Keratinocyte (primary cell): ENCODE measurements around the gene TBXT. TPM values are rescaled to one million over a fixed set of nuclear protein-coding genes. Genes with fewer than 3 reads are reported as not detected.

Experiments
- DNase-seq: peaks from one replicate; pipeline ENCODE4 v3.0.0-alpha.2; 2011; ENCODE audit warnings: low read depth, missing footprints, low spot score
- FAIRE-seq: peaks from 2 replicates; lab custom pipeline; 2011; peaks lifted over from hg19 to GRCh38; lab: Jason Lieb, UNC
- H2AFZ ChIP-seq: 2 replicates; pipeline ENCODE4 v1.6.0; 2012; ENCODE audit warnings: low read length, control low read depth, inconsistent platforms; ENCODE audit not compliant: control insufficient read depth
- H3K27ac ChIP-seq: 2 replicates; pipeline ENCODE4 v1.5.1; 2011; ENCODE audit warnings: low read length; ENCODE audit not compliant: control insufficient read depth, insufficient read depth
- H3K27me3 ChIP-seq: 3 replicates; pipeline ENCODE4 v1.6.0; 2011; ENCODE audit warnings: low read length; ENCODE audit not compliant: control insufficient read depth, insufficient read depth; ENCODE audit errors: extremely low read depth
- H3K36me3 ChIP-seq, 2 experiments: 2 replicates in 1 of 2; 3 replicates in 1 of 2; pipeline ENCODE4 v1.5.1; 2011; ENCODE audit warnings: low read length in 2 of 2, mild to moderate bottlenecking in 1 of 2; ENCODE audit not compliant: control insufficient read depth in 2 of 2, insufficient read depth in 2 of 2; ENCODE audit errors: extremely low read depth in 1 of 2
- H3K4me1 ChIP-seq: 3 replicates; pipeline ENCODE4 v1.5.1; 2011; ENCODE audit warnings: low read length; ENCODE audit not compliant: control insufficient read depth, insufficient read depth; ENCODE audit errors: extremely low read depth
- H3K4me2 ChIP-seq: 3 replicates; pipeline ENCODE4 v1.6.0; 2011; ENCODE audit warnings: low read depth, low read length; ENCODE audit not compliant: control insufficient read depth, insufficient read depth; ENCODE audit errors: extremely low read depth
- H3K4me3 ChIP-seq, 3 experiments: fragments of 200-600 bp in 1 of 3; sonication (generic) in 1 of 3; 2 replicates in 2 of 3; 3 replicates in 1 of 3; pipeline ENCODE4 v1.5.1; 2011 to 2016; ENCODE audit warnings: low read length in 3 of 3, mild to moderate bottlenecking in 3 of 3, control low read depth in 2 of 3, inconsistent platforms in 1 of 3, low read depth in 1 of 3, mixed read lengths in 1 of 3, mixed run types in 1 of 3, moderate library complexity in 1 of 3; ENCODE audit not compliant: control insufficient read depth in 2 of 3, insufficient read depth in 2 of 3; ENCODE audit errors: extremely low read depth in 1 of 3
- H3K79me2 ChIP-seq: 2 replicates; pipeline ENCODE4 v1.6.0; 2012; ENCODE audit warnings: low read length; ENCODE audit not compliant: control insufficient read depth, insufficient read depth
- H3K9ac ChIP-seq: 3 replicates; pipeline ENCODE4 v1.6.0; 2011; ENCODE audit warnings: low read length; ENCODE audit not compliant: control insufficient read depth, insufficient read depth; ENCODE audit errors: extremely low read depth
- H3K9me1 ChIP-seq: 3 replicates; pipeline ENCODE4 v1.6.0; 2011; ENCODE audit warnings: low read length; ENCODE audit not compliant: control insufficient read depth, insufficient read depth; ENCODE audit errors: extremely low read depth
- H3K9me3 ChIP-seq: 2 replicates; pipeline ENCODE4 v1.5.1; 2012; ENCODE audit warnings: low read depth, low read length; ENCODE audit not compliant: control insufficient read depth
- H4K20me1 ChIP-seq: 3 replicates; pipeline ENCODE4 v1.6.0; 2011; ENCODE audit warnings: low read length; ENCODE audit not compliant: control insufficient read depth, insufficient read depth; ENCODE audit errors: extremely low read depth
- EZH2 ChIP-seq: IDR thresholded peaks from one replicate; pipeline ENCODE4 v1.6.1; 2012; ENCODE audit warnings: inconsistent platforms, mild to moderate bottlenecking, low read length, moderate library complexity
- dilution Hi-C: fragments of 300-500 bp; cut with MboI; formaldehyde crosslinking; loops from one replicate; pipeline ENCODE4 v1.7.0; 2020; ENCODE audit warnings: low sequenced_read_pairs; ENCODE audit not compliant: extremely low pct_ligation_motif_present
- polyA plus RNA-seq, 5 experiments: library from polyadenylated mRNA; depleted of rRNA in 3 of 5; stranded (reverse) in 3 of 5; stranded (forward) in 1 of 5; unstranded in 1 of 5; fragments of >200 nt; gene quantifications; 1 replicate in 1 of 5; 2 replicates in 3 of 5; 3 replicates in 1 of 5; pipeline versions ENCODE4 v1.2.1 to v1.2.3, GENCODE V29; 2011 to 2012; ENCODE audit warnings: missing spikeins in 2 of 5, low read depth in 1 of 5, low replicate concordance in 1 of 5
- TF ChIP-seq, protein P1 (sequence below), 3 experiments: IDR thresholded peaks in 1 of 3; conservative IDR thresholded peaks in 1 of 3; optimal IDR thresholded peaks in 1 of 3; 2 replicates in 2 of 3; 3 replicates in 1 of 3; pipeline versions ENCODE3 to v1.5.1; 2011; ENCODE audit warnings: low read length in 3 of 3, mild to moderate bottlenecking in 3 of 3, moderate library complexity in 2 of 3, control low read depth in 1 of 3, inconsistent platforms in 1 of 3; ENCODE audit not compliant: insufficient read depth in 2 of 3; ENCODE audit errors: extremely low read depth in 1 of 3

The TBXT gene
- polyA plus RNA-seq, 1 donor (not counting 4 experiments of a cell fraction or from before 2014, with no cell fraction given): not detected

DNA sequence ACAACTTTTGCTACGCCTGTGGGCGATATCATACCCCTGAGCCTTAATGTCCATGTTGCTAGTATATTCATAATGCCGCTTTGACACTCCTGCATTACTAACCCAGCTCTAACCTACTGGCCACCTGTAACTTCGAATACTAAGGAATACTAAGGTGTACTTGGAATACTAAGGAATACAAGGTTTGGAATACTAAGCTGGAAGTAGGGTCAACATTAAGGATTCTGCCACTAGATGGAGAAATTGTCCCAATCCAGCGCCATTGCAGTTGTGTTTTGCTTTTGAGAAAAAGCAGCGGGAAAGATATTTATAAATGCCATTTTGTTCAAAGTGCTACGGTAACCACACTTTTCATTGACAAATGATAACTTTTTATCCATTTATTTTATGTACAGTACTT is 10.7 kb downstream of the TBXT start:
- H3K79me2 ChIP-seq: no peaks in the 10 kb centered on the region
- no peak overlapping the region for H3K4me3 ChIP-seq
- FAIRE-seq: no peak
- TF ChIP-seq EZH2: no peak
- TF ChIP-seq, protein P1, sequence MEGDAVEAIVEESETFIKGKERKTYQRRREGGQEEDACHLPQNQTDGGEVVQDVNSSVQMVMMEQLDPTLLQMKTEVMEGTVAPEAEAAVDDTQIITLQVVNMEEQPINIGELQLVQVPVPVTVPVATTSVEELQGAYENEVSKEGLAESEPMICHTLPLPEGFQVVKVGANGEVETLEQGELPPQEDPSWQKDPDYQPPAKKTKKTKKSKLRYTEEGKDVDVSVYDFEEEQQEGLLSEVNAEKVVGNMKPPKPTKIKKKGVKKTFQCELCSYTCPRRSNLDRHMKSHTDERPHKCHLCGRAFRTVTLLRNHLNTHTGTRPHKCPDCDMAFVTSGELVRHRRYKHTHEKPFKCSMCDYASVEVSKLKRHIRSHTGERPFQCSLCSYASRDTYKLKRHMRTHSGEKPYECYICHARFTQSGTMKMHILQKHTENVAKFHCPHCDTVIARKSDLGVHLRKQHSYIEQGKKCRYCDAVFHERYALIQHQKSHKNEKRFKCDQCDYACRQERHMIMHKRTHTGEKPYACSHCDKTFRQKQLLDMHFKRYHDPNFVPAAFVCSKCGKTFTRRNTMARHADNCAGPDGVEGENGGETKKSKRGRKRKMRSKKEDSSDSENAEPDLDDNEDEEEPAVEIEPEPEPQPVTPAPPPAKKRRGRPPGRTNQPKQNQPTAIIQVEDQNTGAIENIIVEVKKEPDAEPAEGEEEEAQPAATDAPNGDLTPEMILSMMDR (optimal IDR thresholded peaks at IDR 0.05 in 1 of 3, IDR thresholded peaks at IDR 0.05 in 1 of 3, conservative IDR thresholded peaks at IDR 0.05 in 1 of 3; ENCODE audit: extremely low read depth in 1 of 3, insufficient read depth in 2 of 3, low read length in 3 of 3): no peak
- H3K36me3 ChIP-seq: no peaks in the 10 kb centered on the region
- H3K27ac ChIP-seq: no peak overlapping the region
- no peaks in the 10 kb centered on the region for H3K9me1 ChIP-seq
- H3K4me2 ChIP-seq: no peak overlapping the region
- H2AFZ ChIP-seq: no peak overlapping the region
- dilution Hi-C loops: no loop called here
- H3K9ac ChIP-seq: no peak overlapping the region
- H4K20me1 ChIP-seq: no peaks in the 10 kb centered on the region
- DNase-seq: no peak
- no peaks in the 10 kb centered on the region for H3K4me1 ChIP-seq
- H3K27me3 ChIP-seq: no peaks in the 10 kb centered on the region
- H3K9me3 ChIP-seq: no peaks in the 10 kb centered on the region

DNA sequence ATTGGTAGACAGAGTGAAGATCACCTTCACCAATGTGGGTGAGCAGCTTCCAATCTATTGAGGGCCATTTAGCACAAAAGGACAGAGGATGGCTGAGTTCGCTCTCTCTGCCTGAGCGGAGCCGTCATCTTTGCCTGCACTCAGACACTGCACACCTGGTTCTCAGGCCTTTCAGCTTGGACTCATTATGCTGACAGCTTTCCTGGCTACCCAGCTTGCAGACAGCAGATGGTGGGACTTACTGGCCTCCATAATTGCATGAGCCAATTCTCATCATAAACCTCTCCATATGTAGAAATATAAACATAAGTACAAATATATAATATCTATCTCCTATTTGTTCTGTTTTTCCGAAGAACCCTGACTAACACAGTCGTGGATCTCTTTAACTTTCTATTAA is 13.7 kb downstream of the TBXT start:
- H3K27me3 ChIP-seq: no peaks in the 10 kb centered on the region
- DNase-seq (no peak), FAIRE-seq (no peak)
- H3K4me2 ChIP-seq: no peak overlapping the region
- no peak overlapping the region for H3K4me3 ChIP-seq
- no peaks in the 10 kb centered on the region for H3K79me2 ChIP-seq
- H3K9me1 ChIP-seq: no peaks in the 10 kb centered on the region
- H3K9ac ChIP-seq: no peak overlapping the region
- H3K4me1 ChIP-seq: no peaks in the 10 kb centered on the region
- H4K20me1 ChIP-seq: no peaks in the 10 kb centered on the region
- no peak overlapping the region for H3K27ac ChIP-seq
- dilution Hi-C loops: no loop called here
- no peak overlapping the region for H2AFZ ChIP-seq
- no peaks in the 10 kb centered on the region for H3K36me3 ChIP-seq
- no peak for TF ChIP-seq EZH2
- TF ChIP-seq, protein P1 (optimal IDR thresholded peaks at IDR 0.05 in 1 of 3, IDR thresholded peaks at IDR 0.05 in 1 of 3, conservative IDR thresholded peaks at IDR 0.05 in 1 of 3; ENCODE audit: extremely low read depth in 1 of 3, insufficient read depth in 2 of 3, low read length in 3 of 3): no peak
- no peaks in the 10 kb centered on the region for H3K9me3 ChIP-seq
